Activated CD4-positive, alpha-beta T cell treated with anti-CD3 and anti-CD28 coated beads for 4 hours (primary cell): ENCODE data around the gene DDN.

ENCODE experiments used
- DNase-seq, 2 donors: peaks; one replicate each; pipeline ENCODE4 v3.0.0-alpha.2; 2020

The DDN gene

DNA sequence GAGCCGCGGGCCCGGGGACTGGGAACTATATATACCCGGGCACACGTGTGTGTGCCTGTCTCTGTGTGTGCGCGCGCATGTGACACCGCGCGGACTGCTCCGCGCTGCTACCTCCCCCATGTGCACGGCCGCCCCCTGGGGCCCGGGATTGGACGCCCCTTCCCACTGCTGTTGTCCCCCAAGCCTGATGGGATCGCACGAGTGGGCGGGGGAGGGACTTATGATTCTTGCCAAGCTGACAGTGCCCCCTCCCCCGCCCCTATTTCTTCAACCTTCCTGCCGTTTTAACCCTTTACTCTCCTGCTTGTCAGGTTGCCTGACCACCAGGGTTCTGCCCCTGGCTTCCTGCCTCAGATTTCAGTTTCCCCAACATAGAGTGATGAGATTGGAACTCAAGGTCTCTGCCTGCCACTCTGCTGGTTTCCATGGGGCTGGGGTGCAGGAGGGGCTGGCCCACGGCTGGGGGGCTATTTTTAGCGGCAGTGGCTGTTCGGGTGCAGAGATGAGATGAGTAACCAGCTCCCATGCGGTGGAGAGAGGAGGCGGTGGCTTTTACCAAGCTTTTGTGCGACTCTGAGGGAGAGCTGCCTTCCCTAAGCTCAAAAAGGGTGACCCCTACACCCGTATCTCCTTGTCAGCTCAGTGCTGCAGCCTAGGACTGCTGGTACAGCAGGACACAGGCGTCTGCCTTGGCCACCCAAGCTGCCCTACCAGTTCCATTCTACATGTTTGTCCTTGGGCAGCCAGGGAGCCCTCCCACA, at the start of gene DDN:
Gene DDN, minus strand, starts transcription at position 5 of the 761 bp plus-strand sequence. CDS start 88 bp downstream, outside the sequence.
- peak; percentile 34 to 46 for DNase-seq

DNA sequence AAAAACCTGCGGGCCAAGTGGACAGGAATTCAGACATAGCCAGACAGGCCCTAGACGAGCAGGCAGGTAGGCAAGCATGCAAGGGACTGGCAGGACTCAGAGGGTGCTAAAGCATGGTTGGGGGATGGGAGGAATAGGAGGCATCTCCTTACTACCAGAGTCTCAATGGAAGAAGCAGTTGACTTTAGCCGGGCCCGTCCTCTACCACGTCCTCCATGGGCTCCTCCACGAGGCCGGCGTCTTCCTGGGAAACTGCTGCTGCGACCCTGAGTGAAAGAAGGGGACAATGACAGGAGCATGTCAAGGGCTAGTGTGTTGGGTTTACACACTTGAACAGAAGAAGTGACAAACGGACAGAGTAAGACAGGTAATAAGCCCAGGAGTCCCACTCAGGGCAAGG, 49.8 kb upstream of the DDN start:
- no peak for DNase-seq

GRCh38 chr12:49046129-49046895, 47.1 kb upstream of the DDN start:
- no peak for DNase-seq

- no peak for DNase-seq
Measured at GRCh38 chr12:49044660-49045059, 45.5 kb upstream of the DDN start.

DNA sequence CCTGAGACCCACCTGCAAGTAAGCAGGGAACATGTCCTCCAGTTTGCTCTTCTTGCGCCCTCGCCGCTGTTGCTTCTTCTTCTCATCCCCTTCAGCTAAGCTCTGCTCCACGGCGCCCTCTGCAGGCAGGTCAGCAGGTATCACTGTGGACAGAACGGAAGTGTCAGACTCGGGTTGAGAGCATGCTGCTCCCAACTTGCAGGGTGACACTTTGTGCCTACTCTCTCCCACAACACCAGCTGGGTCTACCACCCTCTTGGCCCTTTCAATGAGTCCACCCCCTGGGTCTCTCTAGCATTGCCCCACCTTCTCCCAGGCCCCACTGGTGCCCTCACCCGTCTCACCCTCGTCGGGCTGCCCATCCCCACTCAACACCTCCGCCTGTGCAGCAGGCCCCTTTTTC, 44.7 kb upstream of the DDN start:
- DNase-seq = peak; percentile 76 to 82

GRCh38 chr12:49043241-49043640, 44.1 kb upstream of the DDN start:
- no peak for DNase-seq

GRCh38 chr12:49041881-49042484, 42.8 kb upstream of the DDN start:
- DNase-seq = no peak

GRCh38 chr12:49041036-49041880, 42.1 kb upstream of the DDN start:
- no peak for DNase-seq

DNA sequence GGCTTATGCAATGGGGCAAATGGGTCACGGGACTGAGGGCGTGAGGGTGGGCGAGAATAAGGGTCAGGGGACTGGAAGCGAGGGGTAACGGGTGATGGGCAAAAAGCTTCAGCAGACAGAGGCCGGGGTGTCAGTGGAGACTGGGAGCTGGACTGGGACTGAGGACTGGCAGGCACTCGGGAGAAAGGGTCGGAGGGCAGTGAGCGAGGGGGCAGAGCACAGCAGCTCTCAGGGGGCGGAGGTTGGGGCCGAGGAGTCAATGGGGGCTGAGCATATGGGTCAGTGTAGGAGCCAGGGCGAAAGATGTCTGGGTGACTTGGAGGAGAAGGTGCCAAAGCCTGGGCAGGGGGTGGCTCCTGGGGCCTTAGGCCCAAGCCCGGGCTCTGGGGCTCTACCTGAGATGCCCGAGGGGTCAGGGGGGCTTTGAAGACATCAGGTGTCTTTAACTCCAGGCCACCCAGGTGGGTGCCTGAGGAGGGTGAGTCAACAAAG, 41.2 kb upstream of the DDN start:
- no peak for DNase-seq

DNA sequence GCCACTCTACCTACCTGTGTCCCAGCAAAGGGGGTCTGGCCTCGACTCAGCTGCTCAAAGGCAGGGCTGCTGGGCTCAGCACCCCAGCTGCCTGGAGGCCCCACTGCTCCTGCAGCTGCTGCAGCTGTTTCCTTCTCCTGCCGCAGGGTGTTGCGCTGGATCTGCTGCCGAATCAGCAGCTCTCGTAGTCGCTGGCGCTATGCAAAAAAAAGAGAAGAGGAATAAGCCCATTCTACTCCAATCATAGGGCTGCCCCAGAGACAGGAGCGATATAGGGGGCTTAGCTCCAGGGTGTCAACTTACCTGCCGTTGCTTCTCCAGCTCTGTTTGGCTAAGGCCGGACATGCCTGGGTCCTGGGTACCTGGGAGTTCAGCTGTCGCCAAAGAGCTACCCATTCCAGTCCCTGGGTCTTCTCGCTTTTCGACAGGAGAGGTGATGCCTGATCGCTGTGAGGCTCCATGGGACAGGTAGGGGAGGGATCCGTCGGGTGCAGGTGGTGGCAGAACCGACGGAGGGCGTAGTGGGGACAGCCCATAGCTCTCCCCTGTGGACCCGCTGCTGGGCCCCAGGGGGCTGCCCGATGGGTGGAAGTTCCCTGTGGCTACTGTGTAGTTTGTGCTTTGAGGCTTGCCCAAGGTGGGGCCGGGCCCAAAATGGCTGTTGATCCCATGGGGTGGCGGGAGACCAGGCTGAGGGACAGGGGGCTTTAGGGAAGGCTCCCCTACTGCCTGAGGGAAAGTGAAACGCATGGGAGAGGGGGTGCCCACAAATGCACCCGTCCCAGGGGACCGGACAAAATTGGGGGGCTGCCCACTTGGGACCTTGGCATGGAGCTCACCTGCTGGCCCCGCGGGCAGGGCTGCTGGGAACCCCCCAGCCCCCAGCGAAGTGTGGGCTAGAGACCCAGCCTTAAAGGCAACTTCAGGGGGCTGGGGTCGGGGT, 40.5 kb upstream of the DDN start:
- no peak for DNase-seq

DNA sequence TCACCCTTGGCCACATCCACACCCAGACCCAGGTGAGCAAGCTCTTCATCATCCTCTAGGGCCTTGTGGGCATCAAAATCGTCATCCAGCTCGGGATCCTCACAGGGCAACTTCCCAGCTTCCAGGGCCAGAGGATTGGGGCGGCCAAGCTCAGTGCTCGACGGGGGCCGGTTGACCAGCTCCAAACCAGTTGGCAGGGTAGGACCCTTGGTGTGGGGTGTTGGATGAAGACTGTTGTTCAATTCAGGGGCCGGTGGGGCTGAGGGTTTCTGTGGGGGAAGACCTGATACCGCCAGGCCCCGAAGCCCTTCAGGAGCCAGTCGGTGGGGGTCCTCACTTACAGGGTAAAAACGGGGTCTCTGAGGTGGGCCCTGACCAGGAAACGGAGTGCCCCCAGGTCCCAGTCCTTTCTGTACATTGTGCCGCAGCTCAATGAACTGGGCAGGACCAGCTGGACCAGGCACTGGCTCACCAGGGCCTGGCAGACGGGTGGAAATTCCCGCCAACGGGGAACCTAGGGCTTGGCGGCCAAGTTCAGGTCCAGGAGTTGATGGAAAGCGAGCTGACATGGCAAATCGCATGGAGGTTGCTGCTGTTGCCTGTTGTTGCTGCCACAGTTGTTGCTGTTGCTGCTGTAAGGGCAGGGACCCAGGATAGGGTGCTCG, 39.2 kb upstream of the DDN start:
- no peak for DNase-seq

DNA sequence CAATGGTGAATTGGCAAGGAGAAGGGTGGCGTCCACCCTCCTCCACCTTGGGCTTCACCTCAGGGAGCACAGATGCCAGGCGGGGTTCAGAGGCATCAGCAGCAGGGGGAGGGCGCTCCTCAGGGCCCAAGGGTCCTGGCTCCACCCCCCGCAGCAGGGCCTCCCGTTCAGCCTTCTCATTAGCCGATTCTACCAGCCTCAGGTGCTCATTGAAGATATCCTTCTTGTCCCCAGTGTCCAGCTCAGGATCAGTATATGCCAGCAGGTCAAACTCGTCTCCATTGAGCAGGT, 38.7 kb upstream of the DDN start:
- no peak for DNase-seq

DNA sequence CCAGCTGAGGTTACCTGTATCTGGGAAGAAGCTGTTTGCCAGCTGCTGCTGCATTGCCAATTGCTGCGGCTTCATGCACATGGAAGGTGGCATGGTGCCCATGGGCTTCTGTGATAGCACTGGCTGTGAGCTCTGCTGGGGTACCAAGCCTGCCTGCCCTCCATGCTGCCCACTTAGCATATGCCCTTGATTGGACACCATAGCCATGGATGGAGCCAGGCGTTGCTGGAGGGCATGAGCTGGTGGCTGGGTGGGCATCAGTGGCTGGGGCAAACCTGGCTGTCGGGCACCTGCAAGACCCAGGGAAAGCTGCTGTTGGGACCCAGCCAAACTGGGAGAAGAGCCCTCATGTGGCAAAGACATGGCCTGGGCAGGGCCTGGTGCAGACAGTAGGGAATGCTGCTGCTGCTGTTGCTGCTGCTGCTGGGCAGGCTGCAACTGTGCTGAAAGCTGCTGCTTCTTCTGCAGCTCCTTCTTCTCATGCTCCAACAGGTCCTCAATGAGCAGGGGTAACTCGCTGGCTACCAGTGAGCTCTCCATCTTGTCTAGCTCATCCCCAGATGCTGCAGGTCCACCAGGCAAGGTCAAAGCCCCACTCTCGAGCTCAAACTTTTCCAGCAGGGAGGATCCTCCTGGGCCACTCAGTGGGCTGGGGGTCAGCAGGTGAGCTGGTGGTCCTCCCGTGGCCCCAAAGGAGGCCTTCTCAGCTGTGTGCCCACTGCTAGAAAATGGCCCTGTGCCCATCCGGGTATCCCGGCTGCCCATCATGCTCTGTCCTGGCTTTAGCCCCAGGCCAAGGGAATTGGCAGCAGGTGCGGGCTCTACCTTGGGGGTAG, 38.2 kb upstream of the DDN start:
- no peak for DNase-seq

GRCh38 chr12:49036029-49036428, 36.9 kb upstream of the DDN start:
- no peak for DNase-seq

DNA sequence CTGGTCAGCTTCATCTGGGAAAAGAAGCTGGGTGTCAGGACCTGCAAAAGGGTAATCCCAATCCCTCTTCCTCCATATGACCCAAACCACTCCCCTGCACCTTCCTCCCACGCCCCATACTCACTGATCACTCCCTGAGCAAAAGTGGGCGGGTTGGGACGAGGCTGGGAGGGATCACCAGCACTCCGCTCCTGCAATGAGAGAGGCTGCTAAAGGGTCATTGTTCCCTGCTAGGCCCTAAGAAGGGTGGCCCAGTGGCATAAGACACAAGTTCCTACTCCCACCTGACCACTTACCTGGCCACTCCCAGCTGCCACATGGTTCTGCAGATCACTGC, 35.1 kb upstream of the DDN start:
- no peak for DNase-seq

DNA sequence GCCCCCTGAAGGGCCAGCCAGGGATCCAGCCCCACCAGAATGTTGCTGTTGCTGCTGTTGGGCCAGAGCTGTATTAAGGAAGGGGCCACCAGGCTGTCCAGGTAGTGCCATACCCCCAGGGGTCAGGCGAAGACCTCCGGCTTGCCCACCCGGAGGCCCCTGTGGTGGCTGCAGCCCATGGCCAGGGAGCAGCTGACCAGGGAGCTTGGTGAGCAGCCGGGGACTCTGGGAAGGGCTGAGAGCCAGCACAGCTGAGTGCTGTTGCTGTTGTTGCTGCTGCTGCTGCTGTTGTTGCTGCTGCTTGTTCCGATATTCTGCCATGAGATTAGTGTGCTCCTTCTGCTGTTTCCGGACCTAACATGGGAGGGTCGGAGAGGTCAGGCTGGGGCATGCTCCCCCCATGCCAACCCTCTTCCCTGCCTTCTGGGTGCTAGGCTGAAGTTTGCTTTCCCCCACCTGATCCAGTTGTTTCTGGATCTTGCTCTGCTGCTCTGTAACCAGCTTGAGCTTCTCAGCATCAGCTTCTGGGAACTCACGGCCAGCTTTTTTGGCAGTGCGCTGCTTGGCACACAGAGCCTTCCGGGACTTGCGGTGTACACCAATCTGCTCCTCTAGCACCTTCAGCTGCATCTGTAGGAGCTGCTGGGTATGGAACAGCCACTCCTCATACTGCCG, 34.6 kb upstream of the DDN start:
- no peak for DNase-seq

GRCh38 chr12:49032679-49033447, 33.7 kb upstream of the DDN start:
- no peak for DNase-seq

- DNase-seq = no peak
Measured at GRCh38 chr12:49032276-49032675, 33.1 kb upstream of the DDN start.

DNA sequence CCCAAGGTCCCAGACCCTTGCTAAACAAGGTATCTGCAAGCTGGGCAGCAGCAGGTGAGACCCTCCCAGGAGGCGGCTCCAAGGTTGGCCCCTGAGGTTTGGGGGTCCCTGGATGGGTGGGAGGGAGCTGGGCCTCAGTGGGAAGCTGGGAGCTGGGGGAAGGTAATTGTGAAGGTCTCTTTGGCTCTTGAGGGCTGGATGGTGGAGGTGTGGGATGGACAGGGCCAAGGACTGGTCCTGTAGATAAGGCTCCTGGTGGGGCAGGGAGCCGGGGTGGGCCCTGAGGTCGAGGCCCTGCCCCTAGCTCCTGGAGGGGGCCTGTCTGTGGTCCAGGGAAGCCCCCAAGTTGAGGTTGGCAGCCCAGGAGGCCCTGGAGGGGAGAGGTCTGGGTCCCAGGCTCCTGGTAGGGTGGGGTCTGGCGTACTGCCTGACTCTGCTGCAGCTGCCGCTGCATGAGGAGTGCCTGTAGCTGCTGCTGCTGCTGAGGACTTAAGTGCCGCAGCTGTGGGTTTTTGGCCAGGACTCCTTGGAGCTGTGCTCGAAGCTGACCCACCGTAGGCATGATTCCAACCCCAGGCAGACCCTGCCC, 32.5 kb upstream of the DDN start:
- DNase-seq = no peak
